Liver (tissue), 3 donors: Measurements from ENCODE around the gene PARL.

Experiments used
- CTCF ChIP-seq: fragments of 150-350 bp; IDR thresholded peaks from 2 replicates; pipeline ENCODE4 v1.5.1; 2017; ENCODE audit warnings: improper control_type of control experiment, low read depth, low read length; ENCODE audit not compliant: missing input control
- EGR1 ChIP-seq, 2 donors: IDR thresholded peaks; 2 replicates each; pipeline ENCODE4 v1.6.1; 2016 to 2018; ENCODE audit warnings: antibody characterized with exemption in 2 of 2, low read depth in 2 of 2
- GABPA ChIP-seq, 2 donors: IDR thresholded peaks in 1 of 2; conservative IDR thresholded peaks in 1 of 2; 2 replicates each; pipeline ENCODE4 v1.6.1; 2016; ENCODE audit warnings: antibody characterized with exemption in 2 of 2, mild to moderate bottlenecking in 1 of 2, moderate library complexity in 1 of 2
- JUND ChIP-seq, 2 donors: IDR thresholded peaks; 2 replicates each; pipeline ENCODE4 v1.6.1; 2016; ENCODE audit warnings: antibody characterized with exemption in 2 of 2
- MAX ChIP-seq: IDR thresholded peaks from 2 replicates; pipeline ENCODE4 v1.6.1; 2016; ENCODE audit warnings: antibody characterized with exemption
- RAD21 ChIP-seq, 2 donors: IDR thresholded peaks; 2 replicates each; pipeline ENCODE4 v1.6.1; 2016; ENCODE audit warnings: antibody characterized with exemption in 2 of 2, mild to moderate bottlenecking in 2 of 2
- REST ChIP-seq: IDR thresholded peaks from 2 replicates; pipeline ENCODE4 v1.6.1; 2016; ENCODE audit warnings: antibody characterized with exemption, mild to moderate bottlenecking
- RXRA ChIP-seq, 2 donors: IDR thresholded peaks; 2 replicates each; pipeline ENCODE4 v1.6.1; 2017 to 2018; ENCODE audit warnings: antibody characterized with exemption in 2 of 2, mild to moderate bottlenecking in 1 of 2
- SP1 ChIP-seq: IDR thresholded peaks from 2 replicates; pipeline ENCODE4 v1.6.1; 2018; ENCODE audit warnings: antibody characterized with exemption, mild to moderate bottlenecking
- TAF1 ChIP-seq: conservative IDR thresholded peaks from 2 replicates; pipeline ENCODE4 v1.6.1; 2016; ENCODE audit warnings: antibody characterized with exemption, mild to moderate bottlenecking
- YY1 ChIP-seq: IDR thresholded peaks from 2 replicates; pipeline ENCODE4 v1.6.1; 2016; ENCODE audit warnings: antibody characterized with exemption, mild to moderate bottlenecking
- donor health status: healthy.
- donor health status: healthy.

GRCh38 chr3:183789826-183790225, 94.9 kb downstream of the PARL start:
- no peak for TF ChIP-seq YY1
- no peak for TF ChIP-seq RAD21 (IDR thresholded peaks at IDR 0.05)
- TF ChIP-seq REST = no peak
- TF ChIP-seq CTCF = no peak
- TF ChIP-seq SP1 = no peak
- no peak for TF ChIP-seq MAX
- TF ChIP-seq GABPA (IDR thresholded peaks at IDR 0.05 in 1 of 2, conservative IDR thresholded peaks at IDR 0.05 in 1 of 2) = no peak
- no peak for TF ChIP-seq EGR1 (IDR thresholded peaks at IDR 0.05; ENCODE audit: low read depth in 2 of 2)
- no peak for TF ChIP-seq JUND (IDR thresholded peaks at IDR 0.05)
- no peak for TF ChIP-seq TAF1
- no peak for TF ChIP-seq RXRA (IDR thresholded peaks at IDR 0.05)
